Measurements from ENCODE around the gene RNF4.

Gene RNF4

GRCh38 chr4:2507259-2507658 lies 38.4 kb downstream of the RNF4 start:
- no peaks in the 10 kb centered on the region for H3K9me3 ChIP-seq (ENCODE audit: insufficient read depth, low read depth, low read length)
- no peak overlapping the region for H2BK120ac ChIP-seq (ENCODE audit: insufficient read depth, low read length, poor library complexity)
- no peak overlapping the region for H4K12ac ChIP-seq (ENCODE audit: low read depth, low read length)

DNA sequence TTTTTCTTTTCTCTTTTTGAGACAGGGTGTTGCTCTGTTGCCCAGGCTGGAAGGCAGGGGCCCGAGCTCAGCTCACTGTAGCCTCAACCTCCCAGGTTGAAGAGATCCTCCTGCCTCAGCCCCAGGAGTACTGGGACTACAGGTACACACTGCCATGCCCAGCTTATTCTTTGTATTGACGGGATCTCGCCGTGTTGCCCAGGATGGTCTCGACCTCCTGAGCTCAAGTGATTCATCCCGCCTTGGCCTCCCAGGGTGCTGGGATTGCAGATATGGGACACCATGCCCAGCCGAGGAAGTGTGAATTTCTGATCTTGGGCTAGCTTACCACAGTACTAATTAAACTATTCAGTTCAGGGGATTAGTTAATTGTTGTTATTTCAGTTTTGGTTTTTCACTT lies 38.9 kb downstream of the RNF4 start:
- H4K91ac ChIP-seq (ENCODE audit: low read depth, low read length): no peak overlapping the region
- H4K8ac ChIP-seq (ENCODE audit: low read depth, low read length): no peak overlapping the region
- no CpG with 5 or more reads among the region's 7 CpGs for WGBS (ENCODE audit: extremely low coverage, insufficient coverage, insufficient read length)

More at GRCh38 chr4:2507259-2507658, 38.4 kb downstream of the RNF4 start:
- Histone ChIP-seq H2BK5ac (ENCODE audit: low read depth, low read length, poor library complexity) (no peak overlapping the region), H3K18ac (ENCODE audit: low read length) (no peak overlapping the region), H4K91ac (ENCODE audit: low read depth, low read length) (no peak overlapping the region), H3K9ac (ENCODE audit: low read length) (no peak overlapping the region), H3K4me3 (ENCODE audit: low read depth, low read length) (no peak overlapping the region), H3K23ac (ENCODE audit: low read length) (no peak overlapping the region), H3K79me2 (ENCODE audit: control insufficient read depth, insufficient read depth, low read length, poor library complexity) (no peaks in the 10 kb centered on the region), H3K4me2 (ENCODE audit: low read length) (no peak overlapping the region), H2AFZ (ENCODE audit: insufficient read depth, low read length, poor library complexity) (no peak overlapping the region), H4K8ac (ENCODE audit: low read depth, low read length) (no peak overlapping the region), H2AK5ac (ENCODE audit: low read length) (no peak overlapping the region), H3K27me3 (ENCODE audit: insufficient read depth, low read length) (no peaks in the 10 kb centered on the region), H3K14ac (ENCODE audit: low read length) (no peak overlapping the region), H3K27ac (ENCODE audit: low read depth, low read length) (no peak overlapping the region), H3K79me1 (ENCODE audit: low read length) (no peaks in the 10 kb centered on the region), H3K4ac (ENCODE audit: low read depth, low read length) (no peak overlapping the region), H3K36me3 (ENCODE audit: control insufficient read depth in 1 of 2, insufficient read depth in 2 of 2, low read length in 2 of 2) (peaks cover 40 to 44% of the 10 kb centered on the region in 2 experiments), H3K4me1 (ENCODE audit: control insufficient read depth in 1 of 2, insufficient read depth in 2 of 2, low read length in 2 of 2) (no peaks in the 10 kb centered on the region), H2BK12ac (ENCODE audit: low read length) (no peak overlapping the region)
- DNase-seq: no peak
- no CpG with 5 or more reads among the region's 4 CpGs for WGBS (ENCODE audit: extremely low coverage, insufficient coverage, insufficient read length)

DNA sequence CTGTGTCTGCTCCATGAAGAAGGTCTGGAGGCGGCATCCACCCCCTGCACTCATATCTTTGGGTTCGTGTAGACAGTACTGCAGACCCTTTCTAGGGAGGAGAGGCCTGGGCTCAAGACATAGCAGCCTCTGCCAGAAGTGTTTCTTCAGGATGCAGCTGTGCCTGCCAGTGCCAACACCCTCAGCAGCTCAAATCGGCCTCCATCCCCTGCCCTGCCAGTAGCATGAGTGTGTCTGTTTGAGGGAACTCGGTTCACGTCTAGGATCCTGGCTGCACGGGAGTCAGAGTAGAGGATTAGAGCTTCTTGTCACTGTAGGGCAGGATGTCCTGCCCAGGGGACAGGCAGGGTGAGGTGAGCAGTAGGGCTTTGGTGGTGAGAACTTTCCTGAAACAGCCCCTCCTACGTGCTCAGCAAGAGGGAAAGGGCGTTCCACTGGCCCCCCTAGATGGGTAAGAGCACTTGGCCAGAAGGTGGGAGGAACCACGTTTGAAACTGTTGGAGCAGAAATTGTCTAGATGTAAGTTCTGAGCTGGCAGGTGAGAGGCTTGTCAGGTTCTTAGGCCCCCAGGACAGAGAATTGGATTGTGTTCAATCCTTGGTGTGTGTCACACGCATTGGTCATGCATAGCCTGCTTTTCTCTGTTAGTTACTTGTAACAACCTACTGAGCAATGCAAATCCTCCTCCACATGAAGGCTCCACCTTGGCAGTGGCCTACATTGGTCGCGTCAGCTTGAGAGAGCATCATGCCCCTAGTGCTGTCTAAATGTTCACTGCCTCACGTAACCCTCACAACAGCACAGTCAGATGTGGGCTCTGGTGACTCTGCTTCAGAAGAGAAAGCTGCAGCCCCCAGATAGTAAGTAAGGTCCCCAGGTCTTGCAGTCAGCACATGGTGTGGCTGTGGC lies 41.7 kb downstream of the RNF4 start:
- no peak overlapping the region for H3K9ac ChIP-seq (ENCODE audit: low read length)
- H3K4ac ChIP-seq (ENCODE audit: low read depth, low read length): no peak overlapping the region
- H2BK12ac ChIP-seq (ENCODE audit: low read length): no peak overlapping the region
- H4K8ac ChIP-seq (ENCODE audit: low read depth, low read length): no peak overlapping the region
- H3K79me2 ChIP-seq (ENCODE audit: control insufficient read depth, insufficient read depth, low read length, poor library complexity): no peaks in the 10 kb centered on the region
- H3K9me3 ChIP-seq (ENCODE audit: insufficient read depth, low read depth, low read length): no peaks in the 10 kb centered on the region
- H3K27me3 ChIP-seq (ENCODE audit: insufficient read depth, low read length): no peaks in the 10 kb centered on the region
- no peak overlapping the region for H3K14ac ChIP-seq (ENCODE audit: low read length)
- H2BK120ac ChIP-seq (ENCODE audit: insufficient read depth, low read length, poor library complexity): no peak overlapping the region
- no peak overlapping the region for H3K23ac ChIP-seq (ENCODE audit: low read length)
- peaks cover 68 to 71% of the 10 kb centered on the region in 2 experiments for H3K36me3 ChIP-seq (ENCODE audit: control insufficient read depth in 1 of 2, insufficient read depth in 2 of 2, low read length in 2 of 2)
- H3K4me2 ChIP-seq (ENCODE audit: low read length): no peak overlapping the region
- no peak for DNase-seq
- H2AK5ac ChIP-seq (ENCODE audit: low read length): no peak overlapping the region
- H3K4me1 ChIP-seq (ENCODE audit: control insufficient read depth in 1 of 2, insufficient read depth in 2 of 2, low read length in 2 of 2): no peaks in the 10 kb centered on the region
- H3K79me1 ChIP-seq (ENCODE audit: low read length): no peaks in the 10 kb centered on the region
- H3K4me3 ChIP-seq (ENCODE audit: low read depth, low read length): no peak overlapping the region
- no CpG with 5 or more reads among the region's 13 CpGs for WGBS (ENCODE audit: extremely low coverage, insufficient coverage, insufficient read length)
- H2BK5ac ChIP-seq (ENCODE audit: low read depth, low read length, poor library complexity): no peak overlapping the region
- H2AFZ ChIP-seq (ENCODE audit: insufficient read depth, low read length, poor library complexity): no peak overlapping the region
- no peak overlapping the region for H3K18ac ChIP-seq (ENCODE audit: low read length)
- no peak overlapping the region for H4K91ac ChIP-seq (ENCODE audit: low read depth, low read length)
- no peak overlapping the region for H4K12ac ChIP-seq (ENCODE audit: low read depth, low read length)
- no peak overlapping the region for H3K27ac ChIP-seq (ENCODE audit: low read depth, low read length)

More for the DNA sequence above, 38.9 kb downstream of the RNF4 start:
- Histone ChIP-seq H2BK120ac (ENCODE audit: insufficient read depth, low read length, poor library complexity) (no peak overlapping the region), H3K23ac (ENCODE audit: low read length) (no peak overlapping the region), H3K27ac (ENCODE audit: low read depth, low read length) (no peak overlapping the region), H3K14ac (ENCODE audit: low read length) (no peak overlapping the region), H3K4me3 (ENCODE audit: low read depth, low read length) (no peak overlapping the region), H3K79me2 (ENCODE audit: control insufficient read depth, insufficient read depth, low read length, poor library complexity) (no peaks in the 10 kb centered on the region), H2AFZ (ENCODE audit: insufficient read depth, low read length, poor library complexity) (no peak overlapping the region), H3K4ac (ENCODE audit: low read depth, low read length) (no peak overlapping the region), H2BK5ac (ENCODE audit: low read depth, low read length, poor library complexity) (no peak overlapping the region), H2AK5ac (ENCODE audit: low read length) (no peak overlapping the region), H3K4me2 (ENCODE audit: low read length) (no peak overlapping the region), H4K12ac (ENCODE audit: low read depth, low read length) (no peak overlapping the region), H2BK12ac (ENCODE audit: low read length) (no peak overlapping the region), H3K18ac (ENCODE audit: low read length) (no peak overlapping the region), H3K4me1 (ENCODE audit: control insufficient read depth in 1 of 2, insufficient read depth in 2 of 2, low read length in 2 of 2) (no peaks in the 10 kb centered on the region), H3K27me3 (ENCODE audit: insufficient read depth, low read length) (no peaks in the 10 kb centered on the region), H3K9me3 (ENCODE audit: insufficient read depth, low read depth, low read length) (no peaks in the 10 kb centered on the region), H3K79me1 (ENCODE audit: low read length) (no peaks in the 10 kb centered on the region), H3K36me3 (ENCODE audit: control insufficient read depth in 1 of 2, insufficient read depth in 2 of 2, low read length in 2 of 2) (peaks cover 46 to 50% of the 10 kb centered on the region in 2 experiments), H3K9ac (ENCODE audit: low read length) (no peak overlapping the region)
- DNase-seq: no peak

DNA sequence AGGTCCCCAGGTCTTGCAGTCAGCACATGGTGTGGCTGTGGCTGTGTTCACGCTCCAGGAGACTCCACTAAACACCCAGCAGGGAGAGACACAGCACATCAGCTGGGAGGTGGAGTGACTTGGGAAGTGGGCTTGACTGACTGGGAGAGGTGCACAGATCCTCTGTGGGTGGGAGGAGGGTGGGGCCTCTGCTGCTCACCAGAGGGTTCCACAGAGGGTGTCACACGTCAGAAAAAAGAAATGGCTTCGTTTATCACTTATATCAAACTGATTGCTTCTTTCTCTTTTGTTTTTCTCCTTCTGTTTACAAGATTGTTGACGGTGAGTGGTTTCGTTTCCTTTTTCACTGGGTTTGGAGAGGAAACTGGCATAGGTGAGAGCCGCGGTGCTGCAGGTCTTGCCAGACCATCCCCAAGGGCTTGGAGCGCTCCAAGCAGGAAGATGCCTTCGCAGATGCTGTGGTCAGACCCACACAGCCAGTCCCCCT lies 42.8 kb downstream of the RNF4 start:
- H3K79me2 ChIP-seq (ENCODE audit: control insufficient read depth, insufficient read depth, low read length, poor library complexity): no peaks in the 10 kb centered on the region
- H3K4ac ChIP-seq (ENCODE audit: low read depth, low read length): no peak overlapping the region
- no peak overlapping the region for H2BK5ac ChIP-seq (ENCODE audit: low read depth, low read length, poor library complexity)
- no peak overlapping the region for H4K91ac ChIP-seq (ENCODE audit: low read depth, low read length)
- H4K12ac ChIP-seq (ENCODE audit: low read depth, low read length): no peak overlapping the region
- no peak overlapping the region for H2BK12ac ChIP-seq (ENCODE audit: low read length)
- H3K9ac ChIP-seq (ENCODE audit: low read length): no peak overlapping the region
- no peak overlapping the region for H2AFZ ChIP-seq (ENCODE audit: insufficient read depth, low read length, poor library complexity)
- no peak overlapping the region for H3K18ac ChIP-seq (ENCODE audit: low read length)
- no peak for DNase-seq
- no peak overlapping the region for H4K8ac ChIP-seq (ENCODE audit: low read depth, low read length)
- H3K79me1 ChIP-seq (ENCODE audit: low read length): no peaks in the 10 kb centered on the region
- no peak overlapping the region for H3K14ac ChIP-seq (ENCODE audit: low read length)
- no peaks in the 10 kb centered on the region for H3K9me3 ChIP-seq (ENCODE audit: insufficient read depth, low read depth, low read length)
- no peak overlapping the region for H3K4me3 ChIP-seq (ENCODE audit: low read depth, low read length)
- H3K4me1 ChIP-seq (ENCODE audit: control insufficient read depth in 1 of 2, insufficient read depth in 2 of 2, low read length in 2 of 2): no peaks in the 10 kb centered on the region
- no CpG with 5 or more reads among the region's 9 CpGs for WGBS (ENCODE audit: extremely low coverage, insufficient coverage, insufficient read length)
- H3K27ac ChIP-seq (ENCODE audit: low read depth, low read length): no peak overlapping the region
- no peak overlapping the region for H3K4me2 ChIP-seq (ENCODE audit: low read length)
- H2AK5ac ChIP-seq (ENCODE audit: low read length): no peak overlapping the region
- no peak overlapping the region for H3K23ac ChIP-seq (ENCODE audit: low read length)
- peaks cover 71 to 75% of the 10 kb centered on the region in 2 experiments for H3K36me3 ChIP-seq (ENCODE audit: control insufficient read depth in 1 of 2, insufficient read depth in 2 of 2, low read length in 2 of 2)
- no peaks in the 10 kb centered on the region for H3K27me3 ChIP-seq (ENCODE audit: insufficient read depth, low read length)
- H2BK120ac ChIP-seq (ENCODE audit: insufficient read depth, low read length, poor library complexity): no peak overlapping the region
